IPS-NIHi7 (cell line): ENCODE data around the gene OLIG1.

Source experiments
- DNase-seq: peaks from one replicate; pipeline ENCODE4 v3.0.0; 2012; ENCODE audit warnings: mixed read lengths; ENCODE audit errors: extremely low spot score

OLIG1 gene

GRCh38 chr21:33101300-33101911 lies 31.5 kb downstream of the OLIG1 start:
- DNase-seq: no peak

DNA sequence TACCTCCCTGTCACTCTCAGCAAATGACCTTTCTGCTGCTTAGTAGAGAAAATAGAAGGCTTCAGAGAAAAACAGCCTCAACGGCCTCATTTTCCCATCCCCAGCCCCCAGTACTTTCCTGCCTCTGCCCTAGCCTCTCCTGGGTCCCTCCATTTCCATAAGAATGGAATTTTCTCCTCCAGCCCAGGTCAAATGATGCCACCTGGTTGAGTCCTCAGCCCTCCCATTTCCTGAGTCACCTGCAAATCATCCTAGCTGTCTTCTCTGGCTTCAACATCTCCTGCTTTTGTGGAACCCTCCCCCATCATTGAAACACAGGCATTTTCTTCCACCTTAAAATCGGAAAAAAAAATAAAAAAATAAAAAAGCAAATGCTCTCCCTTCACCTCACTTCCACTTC lies 35.1 kb downstream of the OLIG1 start:
- DNase-seq: no peak

DNA sequence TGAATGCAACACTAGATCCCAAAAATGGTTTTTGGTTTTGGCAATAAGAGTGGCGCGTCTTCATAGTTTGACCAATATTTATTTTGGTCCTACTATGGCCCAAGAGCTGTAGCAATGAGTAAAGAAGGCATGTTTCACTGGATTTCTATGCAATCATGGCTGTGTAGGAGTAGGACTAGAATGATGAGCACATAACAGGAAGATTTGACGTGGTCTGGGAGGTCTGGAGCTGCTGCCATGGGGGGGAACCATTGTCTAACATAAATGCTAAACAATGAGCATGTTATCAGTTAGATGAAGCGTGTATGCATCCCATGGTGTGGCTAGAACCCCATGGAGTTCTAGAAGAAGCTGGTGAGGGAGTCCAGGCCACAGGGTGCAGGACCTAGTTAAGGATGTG lies 38.3 kb downstream of the OLIG1 start:
- no peak for DNase-seq

- peak; percentile 51 for DNase-seq
These were observed 39.8 kb downstream of the OLIG1 start for GRCh38 chr21:33109574-33110339.

GRCh38 chr21:33110340-33110715 lies 40.4 kb downstream of the OLIG1 start:
- no peak for DNase-seq

GRCh38 chr21:33111577-33111976 lies 41.6 kb downstream of the OLIG1 start:
- no peak for DNase-seq

DNA sequence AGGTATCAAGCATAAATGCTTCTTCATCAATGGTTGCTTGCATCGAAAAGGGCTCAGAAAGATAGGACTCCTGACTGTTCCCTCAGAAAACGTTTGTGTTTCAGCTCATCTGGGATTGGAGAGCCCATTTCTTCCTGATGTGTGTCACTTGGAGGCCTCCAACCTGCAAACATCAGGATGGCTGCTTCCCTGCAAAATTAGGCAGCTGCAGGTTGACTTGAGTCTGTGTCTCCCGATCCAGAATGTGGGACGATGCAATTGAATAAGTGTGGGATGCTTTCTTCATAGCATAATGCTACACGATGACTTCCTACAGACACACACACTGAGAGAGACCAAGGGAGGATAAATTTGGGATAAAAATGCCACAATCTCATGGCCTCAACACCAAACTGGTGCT lies 42.2 kb downstream of the OLIG1 start:
- no peak for DNase-seq

- DNase-seq: no peak
These were observed 42.7 kb downstream of the OLIG1 start for GRCh38 chr21:33112681-33113080.

- DNase-seq: no peak
These were observed 43.2 kb downstream of the OLIG1 start for GRCh38 chr21:33113131-33113530.

DNA sequence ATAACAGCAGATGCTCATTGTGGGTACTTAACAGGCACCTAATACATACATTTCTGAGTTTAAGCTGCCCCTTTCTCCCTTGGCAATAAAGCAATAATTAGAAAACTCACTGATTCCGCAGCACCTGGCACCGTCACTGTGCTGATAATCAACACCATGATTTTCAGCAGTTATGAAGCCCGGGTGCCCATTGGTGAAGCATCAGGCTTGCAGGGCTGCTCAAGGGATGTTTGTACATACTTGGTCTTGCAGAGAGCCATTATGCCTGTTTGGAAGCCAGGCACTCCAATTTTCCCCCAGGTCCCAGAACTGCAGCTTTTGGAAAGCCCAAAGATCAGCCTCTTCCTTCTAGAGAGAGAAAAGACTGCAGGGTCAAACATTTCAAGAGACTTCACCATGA lies 44.3 kb downstream of the OLIG1 start:
- no peak for DNase-seq

DNA sequence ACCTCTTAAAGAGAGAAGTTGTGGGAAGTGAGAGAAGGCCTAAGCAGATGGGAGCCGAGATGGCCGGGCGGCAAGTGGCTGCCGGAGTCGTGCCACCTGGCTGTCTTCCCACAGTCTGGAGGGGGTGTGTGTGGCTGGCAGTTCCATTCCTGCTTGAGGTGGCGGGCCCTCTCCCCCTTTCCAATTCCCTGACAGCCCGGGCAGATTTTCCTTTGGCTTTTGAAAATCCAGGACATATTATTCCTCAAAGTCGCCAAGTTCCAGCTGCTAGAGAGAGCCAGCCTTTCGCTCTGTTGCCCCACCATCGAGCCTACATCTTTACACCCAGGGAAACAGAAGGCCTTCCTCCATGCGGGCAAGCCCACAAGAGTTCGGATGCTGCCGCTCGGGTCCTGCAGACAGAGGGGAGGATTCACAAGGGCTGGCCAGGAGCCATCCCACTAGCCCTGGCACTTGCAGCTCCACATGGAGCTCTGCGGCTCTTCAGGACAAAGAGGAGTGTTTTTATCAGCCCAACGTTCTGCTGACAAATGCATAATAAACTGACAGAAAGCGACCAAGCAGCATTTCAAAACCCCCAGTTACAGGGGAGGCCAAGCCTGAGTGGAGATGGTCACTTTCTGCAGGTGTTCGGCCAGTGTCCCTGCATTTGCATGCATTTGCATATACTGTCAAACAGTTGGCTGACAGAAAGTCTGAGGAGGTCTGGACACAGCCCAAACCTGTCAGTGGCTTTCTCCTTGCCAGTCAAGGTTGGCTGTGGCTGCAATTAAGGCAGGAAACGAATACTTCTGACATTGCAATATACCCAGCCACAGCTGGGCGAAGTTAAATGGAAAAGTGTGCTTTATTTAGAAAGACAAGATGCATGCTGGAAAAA lies 45.9 kb downstream of the OLIG1 start:
- no peak for DNase-seq

- no peak for DNase-seq
These were observed 46.7 kb downstream of the OLIG1 start for GRCh38 chr21:33116676-33117075.

GRCh38 chr21:33117101-33117888 lies 47.4 kb downstream of the OLIG1 start:
- DNase-seq: no peak
